PFSK-1 (cell line): ENCODE measurements around the gene U2SURP.

Source experiments
- FOXP2 ChIP-seq: optimal IDR thresholded peaks from 2 replicates; pipeline ENCODE3; 2011; ENCODE audit warnings: borderline replicate concordance, control low read depth, inconsistent platforms; ENCODE audit not compliant: insufficient read depth; ENCODE audit errors: extremely low read length, extremely low read depth
- POLR2AphosphoS5 ChIP-seq: IDR thresholded peaks from 2 replicates; pipeline ENCODE4 v1.6.1; 2012; ENCODE audit warnings: low read depth, mild to moderate bottlenecking, control low read depth, low read length, moderate library complexity

DNA sequence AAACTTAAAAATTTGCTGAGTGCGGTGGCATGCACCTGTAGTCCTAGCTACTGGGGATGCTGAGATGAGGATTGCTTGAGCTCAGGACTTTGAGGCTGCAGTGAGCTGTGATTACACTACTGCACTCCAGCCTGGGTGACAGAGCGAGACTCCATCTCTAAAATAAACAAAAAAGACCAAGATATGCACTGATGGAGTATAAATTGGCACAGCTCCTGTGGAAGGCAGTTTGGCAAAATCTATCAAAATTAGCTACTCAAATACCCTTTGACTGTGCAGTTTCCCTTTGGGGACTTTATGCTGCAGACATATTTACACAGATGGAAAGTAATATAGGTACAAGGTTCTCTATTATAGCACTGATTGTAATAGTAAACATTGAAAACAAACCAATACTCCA, 18.1 kb upstream of the U2SURP start:
- TF ChIP-seq POLR2AphosphoS5 (no peak), FOXP2 (no peak)
